MCF 10A (cell line): ENCODE measurements around the gene MVK. TPM values are rescaled to one million over a fixed set of nuclear protein-coding genes. Genes with fewer than 3 reads are reported as not detected.

Experiments
- BruUV-seq: library from RNA; stranded (reverse); fragments of 400-500 nt; replicated peaks from 2 replicates; lab custom pipeline; 2021; lab: Mats Ljungman, UMichigan
- CTCF ChIA-PET: fragments of 300-600 bp; sonication (Branson Sonifier 250); formaldehyde crosslinking; extraction: SDS; loops from one replicate; lab custom pipeline; 2021; ENCODE audit warnings: antibody characterized with exemption, inconsistent platforms; lab: Yijun Ruan, JAX
- POLR2A ChIA-PET: fragments of 300-600, 350-650 bp; sonication (Branson Sonifier 250); formaldehyde crosslinking; extraction: SDS; loops from one replicate; lab custom pipeline; 2020; ENCODE audit warnings: antibody characterized with exemption, inconsistent platforms; lab: Yijun Ruan, JAX
- DNase-seq: peaks from one replicate; pipeline ENCODE4 v3.0.0-alpha.2; 2018; ENCODE audit not compliant: unreplicated experiment
- H3K27ac Mint-ChIP-seq: one replicate; pipeline ENCODE4 v1.8.0; 2022; ENCODE audit warnings: mild to moderate bottlenecking, low read depth, mixed read lengths; ENCODE audit not compliant: unreplicated experiment
- H3K27me3 Mint-ChIP-seq: one replicate; pipeline ENCODE4 v1.8.0; 2022; ENCODE audit warnings: mixed read lengths; ENCODE audit not compliant: insufficient read depth, unreplicated experiment
- H3K36me3 Mint-ChIP-seq: one replicate; pipeline ENCODE4 v1.8.0; 2022; ENCODE audit warnings: mild to moderate bottlenecking, moderate library complexity, mixed read lengths; ENCODE audit not compliant: insufficient read depth, unreplicated experiment
- H3K4me1 Mint-ChIP-seq: one replicate; pipeline ENCODE4 v1.8.0; 2022; ENCODE audit warnings: mixed read lengths; ENCODE audit not compliant: insufficient read depth, unreplicated experiment
- H3K4me3 Mint-ChIP-seq: one replicate; pipeline ENCODE4 v1.8.0; 2022; ENCODE audit warnings: mild to moderate bottlenecking, moderate library complexity, mixed read lengths; ENCODE audit not compliant: unreplicated experiment
- H3K9me3 Mint-ChIP-seq: one replicate; pipeline ENCODE4 v1.8.0; 2022; ENCODE audit warnings: mixed read lengths; ENCODE audit not compliant: unreplicated experiment
- intact Hi-C: fragments of 100-400 bp; cut with micrococcal nuclease; formaldehyde crosslinking; loops from 2 replicates; pipeline ENCODE4 v1.14.1; 2022
- total RNA-seq: library from RNA; stranded (reverse); gene quantifications from 2 replicates; pipeline ENCODE4 v1.2.3, GENCODE V29; 2022
- TF ChIP-seq, protein P1 (sequence below): fragments of 200-600 bp; IDR thresholded peaks from one replicate; pipeline ENCODE4 v1.8.0; 2022; ENCODE audit warnings: antibody characterized with exemption, mild to moderate bottlenecking; ENCODE audit not compliant: unreplicated experiment

Gene MVK
- total RNA-seq, 1 experiment from 2014 or later: 17.1 TPM

- intact Hi-C loops: no loop called here
- Mint-ChIP-seq H3K27ac (no peak overlapping the region), H3K9me3 (no peaks in the 10 kb centered on the region), H3K4me1 (no peaks in the 10 kb centered on the region), H3K4me3 (no peak overlapping the region), H3K27me3 (no peaks in the 10 kb centered on the region), H3K36me3 (peaks cover 24% of the 10 kb centered on the region)
- no TSS peak for BruUV-seq
- POLR2A ChIA-PET: interaction anchor here (0.6 to 1.2 kb wide), 2 partner anchors 25 to 1435 kb away, joined by 3 to 4 read pairs; no protein-coding TSS in a partner anchor
- CTCF ChIA-PET: interaction anchor here (5.0 kb wide), 1 partner anchor 8 kb away, joined by 33 read pairs; no protein-coding TSS in a partner anchor
- TF ChIP-seq, protein P1, sequence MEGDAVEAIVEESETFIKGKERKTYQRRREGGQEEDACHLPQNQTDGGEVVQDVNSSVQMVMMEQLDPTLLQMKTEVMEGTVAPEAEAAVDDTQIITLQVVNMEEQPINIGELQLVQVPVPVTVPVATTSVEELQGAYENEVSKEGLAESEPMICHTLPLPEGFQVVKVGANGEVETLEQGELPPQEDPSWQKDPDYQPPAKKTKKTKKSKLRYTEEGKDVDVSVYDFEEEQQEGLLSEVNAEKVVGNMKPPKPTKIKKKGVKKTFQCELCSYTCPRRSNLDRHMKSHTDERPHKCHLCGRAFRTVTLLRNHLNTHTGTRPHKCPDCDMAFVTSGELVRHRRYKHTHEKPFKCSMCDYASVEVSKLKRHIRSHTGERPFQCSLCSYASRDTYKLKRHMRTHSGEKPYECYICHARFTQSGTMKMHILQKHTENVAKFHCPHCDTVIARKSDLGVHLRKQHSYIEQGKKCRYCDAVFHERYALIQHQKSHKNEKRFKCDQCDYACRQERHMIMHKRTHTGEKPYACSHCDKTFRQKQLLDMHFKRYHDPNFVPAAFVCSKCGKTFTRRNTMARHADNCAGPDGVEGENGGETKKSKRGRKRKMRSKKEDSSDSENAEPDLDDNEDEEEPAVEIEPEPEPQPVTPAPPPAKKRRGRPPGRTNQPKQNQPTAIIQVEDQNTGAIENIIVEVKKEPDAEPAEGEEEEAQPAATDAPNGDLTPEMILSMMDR: no peak
- DNase-seq: no peak
Measured at GRCh38 chr12:109588461-109589239, 15.1 kb downstream of the MVK start.

GRCh38 chr12:109589240-109589590 lies 15.6 kb downstream of the MVK start:
- ChIA-PET POLR2A (interaction anchor here (0.6 kb wide), 1 partner anchor 1436 kb away, joined by 3 read pairs; no protein-coding TSS in a partner anchor), CTCF (interaction anchor here (0.6 to 5.0 kb wide), 2 partner anchors 8 to 880 kb away, joined by 4 to 33 read pairs; no protein-coding TSS in a partner anchor)
- no peak overlapping the region for H3K27ac Mint-ChIP-seq
- no peak overlapping the region for H3K4me3 Mint-ChIP-seq
- H3K4me1 Mint-ChIP-seq: no peaks in the 10 kb centered on the region
- no peaks in the 10 kb centered on the region for H3K27me3 Mint-ChIP-seq
- TF ChIP-seq, protein P1: no peak
- BruUV-seq: no TSS peak
- H3K9me3 Mint-ChIP-seq: no peaks in the 10 kb centered on the region
- peaks cover 29% of the 10 kb centered on the region for H3K36me3 Mint-ChIP-seq
- intact Hi-C loops: no loop called here
- DNase-seq: no peak

DNA sequence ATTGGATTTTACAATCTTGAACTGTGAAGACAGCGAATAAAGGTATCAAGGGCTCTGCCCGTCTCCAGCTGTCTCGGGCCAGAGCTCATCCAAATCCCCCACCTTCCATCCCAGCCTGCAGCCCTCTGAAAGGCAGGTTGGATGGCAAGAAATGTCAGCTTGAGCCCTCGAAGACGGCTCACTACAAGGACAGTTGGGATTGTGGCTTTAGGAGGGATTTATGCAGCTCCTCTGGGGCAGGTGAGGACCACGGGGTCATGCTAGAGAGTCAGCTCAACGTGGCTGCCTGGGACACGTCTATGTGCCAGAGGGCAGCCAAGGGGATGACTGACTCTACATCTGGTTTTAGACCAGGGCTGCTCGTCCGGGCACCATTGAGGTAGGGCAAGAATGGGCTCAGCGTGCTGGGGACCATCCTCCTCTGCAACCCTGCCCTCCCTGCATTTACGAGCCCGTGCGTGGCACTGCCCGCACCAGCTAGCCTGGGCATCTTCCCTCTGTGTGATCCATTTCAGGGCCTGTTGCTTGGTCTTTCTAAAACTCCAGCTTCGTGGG lies 16.2 kb downstream of the MVK start:
- intact Hi-C loops: no loop called here
- no peak for DNase-seq
- H3K27ac Mint-ChIP-seq: no peak overlapping the region
- H3K4me1 Mint-ChIP-seq: no peaks in the 10 kb centered on the region
- TF ChIP-seq, protein P1: no peak
- ChIA-PET CTCF (interaction anchor here (0.6 kb wide), 2 partner anchors 10 to 880 kb away, joined by 3 to 4 read pairs; no protein-coding TSS in a partner anchor), POLR2A (interaction anchor here (0.8 kb wide), 1 partner anchor 16 kb away, joined by 3 read pairs; the partner anchor contains the start of genes MMAB and MVK)
- no peak overlapping the region for H3K4me3 Mint-ChIP-seq
- no TSS peak for BruUV-seq
- no peaks in the 10 kb centered on the region for H3K27me3 Mint-ChIP-seq
- peaks cover 29% of the 10 kb centered on the region for H3K36me3 Mint-ChIP-seq
- H3K9me3 Mint-ChIP-seq: no peaks in the 10 kb centered on the region

- Mint-ChIP-seq H3K36me3 (peaks cover 29% of the 10 kb centered on the region), H3K27me3 (no peaks in the 10 kb centered on the region), H3K4me1 (no peaks in the 10 kb centered on the region), H3K27ac (no peak overlapping the region), H3K4me3 (no peak overlapping the region), H3K9me3 (no peaks in the 10 kb centered on the region)
- DNase-seq: no peak
- TF ChIP-seq, protein P1: no peak
- intact Hi-C loops: no loop called here
- no TSS peak for BruUV-seq
- ChIA-PET POLR2A (no interaction called here), CTCF (interaction anchor here (0.6 to 1.3 kb wide), 2 partner anchors 10 to 182 kb away, joined by 3 to 5 read pairs; no protein-coding TSS in a partner anchor)
Measured at GRCh38 chr12:109590566-109590965, 17.0 kb downstream of the MVK start.
